DOHH2 (cell line): ENCODE measurements around the gene CDKN2B-AS1.

Experiments
- CTCF ChIP-seq: fragments of 200-600 bp; sonication (generic); IDR thresholded peaks from one replicate; pipeline ENCODE4 v1.5.1; 2014; ENCODE audit warnings: antibody characterized with exemption, mild to moderate bottlenecking, low read depth, low read length; ENCODE audit not compliant: poor library complexity, severe bottlenecking
- EZH2phosphoT487 ChIP-seq: fragments of 200-600 bp; sonication (generic); IDR thresholded peaks from 2 replicates; pipeline ENCODE4 v1.6.1; 2017; ENCODE audit warnings: borderline replicate concordance, mild to moderate bottlenecking, antibody characterized with exemption, low read length, moderate library complexity, mixed read lengths

GRCh38 chr9:22053178-22053577 is 58.6 kb downstream of the CDKN2B-AS1 start:
- no peak for TF ChIP-seq CTCF
- TF ChIP-seq EZH2phosphoT487, result no peak
